ENCODE measurements around the gene CHRNA1. TPM values are rescaled to one million over a fixed set of nuclear protein-coding genes. Genes with fewer than 3 reads are reported as not detected.

The CHRNA1 gene
- total and polyA plus RNA-seq, 2 experiments from 2014 or later: not detected

DNA sequence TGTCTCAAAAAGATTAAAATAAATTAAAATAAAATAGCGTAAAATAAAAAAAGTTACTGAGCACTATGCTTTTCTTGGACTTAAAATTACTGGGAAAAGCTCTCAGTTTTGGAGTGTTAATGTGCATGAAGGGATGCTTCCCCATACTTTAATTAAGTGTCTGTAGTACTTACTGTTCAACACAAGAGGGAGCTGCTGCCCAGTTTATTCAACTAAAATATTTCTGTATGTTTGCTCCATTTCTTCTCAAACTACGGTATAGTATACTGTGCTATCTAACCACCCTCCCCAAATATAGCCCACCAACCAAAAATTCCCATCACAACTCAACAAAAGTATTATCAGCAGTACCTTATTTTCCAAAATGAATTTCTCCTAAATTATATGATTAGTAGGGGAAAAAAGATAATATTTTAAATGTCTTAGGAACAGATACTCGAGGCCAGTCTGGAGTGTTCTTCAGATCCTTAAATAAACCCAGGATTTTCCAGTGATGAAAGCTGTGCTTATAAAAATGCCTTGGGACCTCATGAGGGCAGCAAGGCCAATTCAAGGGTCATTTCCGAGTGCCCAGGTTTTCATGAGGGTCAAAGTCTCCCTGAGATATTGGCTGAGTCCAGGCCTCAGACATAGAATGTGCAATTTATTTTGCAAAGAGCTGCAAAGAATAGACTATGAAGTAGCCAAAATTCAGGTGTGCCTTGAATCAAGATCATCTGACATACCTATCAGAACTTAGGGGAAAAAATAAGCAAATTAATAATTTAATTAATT, 64.1 kb downstream of the CHRNA1 start:
- Histone ChIP-seq H3K4me2 (no peak overlapping the region), H3K9me2 (ENCODE audit: insufficient read depth) (no peaks in the 10 kb centered on the region), H3K4me3 (no peak overlapping the region), H4K20me1 (replicated peaks; ENCODE audit: insufficient read depth) (no peaks in the 10 kb centered on the region), H3K36me3 (ENCODE audit: insufficient read depth) (no peaks in the 10 kb centered on the region), H3K4me1 (ENCODE audit: insufficient read depth) (peaks cover 3% of the 10 kb centered on the region; the same call in 1 of the 2 replicates), H3K27me3 (ENCODE audit: insufficient read depth) (no peaks in the 10 kb centered on the region), H3K27ac (ENCODE audit: low read depth) (no peak overlapping the region), H3F3A (replicated peaks; ENCODE audit: low read depth) (no peaks in the 10 kb centered on the region), H3K79me2 (replicated peaks; ENCODE audit: insufficient read depth) (no peaks in the 10 kb centered on the region), H2AFZ (no peak overlapping the region)
- ATAC-seq (peak; percentile 46; the same call in 2 of the 3 replicates), DNase-seq (ENCODE audit: low spot score) (peak; percentile 72)
- H3K4me3 Mint-ChIP-seq: no peak overlapping the region
- H3K27me3 Mint-ChIP-seq (ENCODE audit: insufficient read depth, low read depth, poor library complexity): peaks cover 5% of the 10 kb centered on the region
- no peaks in the 10 kb centered on the region for H3K36me3 Mint-ChIP-seq (ENCODE audit: low read depth)
- no peaks in the 10 kb centered on the region for H3K9me3 Mint-ChIP-seq
- peaks cover 14% of the 10 kb centered on the region for H3K4me1 Mint-ChIP-seq
- H3K27ac Mint-ChIP-seq: no peak overlapping the region
- TF ChIP-seq, protein P1, sequence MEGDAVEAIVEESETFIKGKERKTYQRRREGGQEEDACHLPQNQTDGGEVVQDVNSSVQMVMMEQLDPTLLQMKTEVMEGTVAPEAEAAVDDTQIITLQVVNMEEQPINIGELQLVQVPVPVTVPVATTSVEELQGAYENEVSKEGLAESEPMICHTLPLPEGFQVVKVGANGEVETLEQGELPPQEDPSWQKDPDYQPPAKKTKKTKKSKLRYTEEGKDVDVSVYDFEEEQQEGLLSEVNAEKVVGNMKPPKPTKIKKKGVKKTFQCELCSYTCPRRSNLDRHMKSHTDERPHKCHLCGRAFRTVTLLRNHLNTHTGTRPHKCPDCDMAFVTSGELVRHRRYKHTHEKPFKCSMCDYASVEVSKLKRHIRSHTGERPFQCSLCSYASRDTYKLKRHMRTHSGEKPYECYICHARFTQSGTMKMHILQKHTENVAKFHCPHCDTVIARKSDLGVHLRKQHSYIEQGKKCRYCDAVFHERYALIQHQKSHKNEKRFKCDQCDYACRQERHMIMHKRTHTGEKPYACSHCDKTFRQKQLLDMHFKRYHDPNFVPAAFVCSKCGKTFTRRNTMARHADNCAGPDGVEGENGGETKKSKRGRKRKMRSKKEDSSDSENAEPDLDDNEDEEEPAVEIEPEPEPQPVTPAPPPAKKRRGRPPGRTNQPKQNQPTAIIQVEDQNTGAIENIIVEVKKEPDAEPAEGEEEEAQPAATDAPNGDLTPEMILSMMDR (conservative IDR thresholded peaks at IDR 0.05; ENCODE audit: low read depth in 2 of 2): peak; percentile 68 to 83
- TF ChIP-seq STAT1 (IDR thresholded peaks at IDR 0.05; ENCODE audit: unreplicated experiment): no peak
- TF ChIP-seq NANOG (IDR thresholded peaks at IDR 0.05; ENCODE audit: borderline replicate concordance): no peak
- TF ChIP-seq REST (IDR thresholded peaks at IDR 0.05; ENCODE audit: unreplicated experiment): no peak
- no peak for TF ChIP-seq CREB1 (CRISPR knock-in tag; IDR thresholded peaks at IDR 0.05; ENCODE audit: low read depth)
- TF ChIP-seq EZH2phosphoT487 (IDR thresholded peaks at IDR 0.05; ENCODE audit: unreplicated experiment): no peak

Other genes with a start within 250 kb of the CHRNA1 start
- 3.8 and 6.0 TPM in 2 replicates for gene WIPF1, start 166.7 kb downstream of the CHRNA1 start, total RNA-seq (2014; rRNA removed; shearing (Covaris generic))
- 3.0 and 4.8 TPM in 2 replicates for gene WIPF1, start 166.7 kb downstream of the CHRNA1 start, polyA plus RNA-seq (2016; fragmentation: Nextera tagmentation; extraction: Ambion mirVana)
- 30.2 and 36.5 TPM in 2 replicates for gene CHN1, start 240.9 kb upstream of the CHRNA1 start, total RNA-seq (2014; rRNA removed; shearing (Covaris generic))
- 26.3 and 28.1 TPM in 2 replicates for gene CHN1, start 240.9 kb upstream of the CHRNA1 start, polyA plus RNA-seq (2016; fragmentation: Nextera tagmentation; extraction: Ambion mirVana)

Data from GM23338 (cell line).